Trophoblast cell (in vitro differentiated cells and primary cell): ENCODE data around the gene DISC1. TPM values are rescaled to one million over a fixed set of nuclear protein-coding genes. Genes with fewer than 3 reads are reported as not detected.

Source experiments
- DNase-seq, 2 donors: peaks; one replicate each; pipeline ENCODE4 v3.0.0-alpha.2; 2016
- H2AFZ ChIP-seq: 2 replicates; pipeline ENCODE4 v1.6.1; 2013; ENCODE audit warnings: low read length, moderate library complexity, mild to moderate bottlenecking; ENCODE audit not compliant: insufficient read depth, poor library complexity
- H2AK5ac ChIP-seq: 2 replicates; pipeline ENCODE4 v1.6.1; 2013; ENCODE audit warnings: mild to moderate bottlenecking, low read length
- H2BK120ac ChIP-seq: 2 replicates; pipeline ENCODE4 v1.6.1; 2013; ENCODE audit warnings: low read length, mild to moderate bottlenecking, moderate library complexity; ENCODE audit not compliant: insufficient read depth, poor library complexity
- H2BK12ac ChIP-seq: 2 replicates; pipeline ENCODE4 v1.6.1; 2013; ENCODE audit warnings: mild to moderate bottlenecking, low read length, moderate library complexity
- H2BK5ac ChIP-seq: 2 replicates; pipeline ENCODE4 v1.6.1; 2013; ENCODE audit warnings: low read length, low read depth, moderate library complexity, mild to moderate bottlenecking; ENCODE audit not compliant: poor library complexity
- H3K14ac ChIP-seq: 2 replicates; pipeline ENCODE4 v1.6.1; 2013; ENCODE audit warnings: mild to moderate bottlenecking, low read length
- H3K18ac ChIP-seq: 2 replicates; pipeline ENCODE4 v1.6.1; 2013; ENCODE audit warnings: mild to moderate bottlenecking, low read length
- H3K23ac ChIP-seq: 2 replicates; pipeline ENCODE4 v1.6.1; 2013; ENCODE audit warnings: low read length
- H3K27ac ChIP-seq: 2 replicates; pipeline ENCODE4 v1.5.1; 2013; ENCODE audit warnings: low read depth, mild to moderate bottlenecking, inconsistent platforms, low read length, moderate library complexity
- H3K27me3 ChIP-seq: 2 replicates; pipeline ENCODE4 v1.6.1; 2013; ENCODE audit warnings: inconsistent platforms, mild to moderate bottlenecking, low read length, moderate library complexity; ENCODE audit not compliant: insufficient read depth
- H3K36me3 ChIP-seq, 2 experiments: 1 replicate in 1 of 2; 2 replicates in 1 of 2; pipeline ENCODE4 v1.6.1; 2013; ENCODE audit warnings: low read length in 2 of 2, mild to moderate bottlenecking in 2 of 2, moderate library complexity in 1 of 2; ENCODE audit not compliant: insufficient read depth in 2 of 2, control insufficient read depth in 1 of 2
- H3K4ac ChIP-seq: 2 replicates; pipeline ENCODE4 v1.6.1; 2013; ENCODE audit warnings: low read depth, mild to moderate bottlenecking, low read length, moderate library complexity
- H3K4me1 ChIP-seq, 2 experiments: 1 replicate in 1 of 2; 2 replicates in 1 of 2; pipeline ENCODE4 v1.6.1; 2013; ENCODE audit warnings: low read length in 2 of 2, mild to moderate bottlenecking in 2 of 2, moderate library complexity in 1 of 2; ENCODE audit not compliant: insufficient read depth in 2 of 2, control insufficient read depth in 1 of 2
- H3K4me2 ChIP-seq: 2 replicates; pipeline ENCODE4 v1.6.1; 2013; ENCODE audit warnings: inconsistent platforms, mild to moderate bottlenecking, low read length, moderate library complexity
- H3K4me3 ChIP-seq: 2 replicates; pipeline ENCODE4 v1.5.1; 2013; ENCODE audit warnings: mild to moderate bottlenecking, low read depth, low read length, inconsistent platforms
- H3K79me1 ChIP-seq: one replicate; pipeline ENCODE4 v1.6.1; 2013; ENCODE audit warnings: low read length
- H3K79me2 ChIP-seq: 2 replicates; pipeline ENCODE4 v1.6.1; 2013; ENCODE audit warnings: low read length, mild to moderate bottlenecking; ENCODE audit not compliant: control insufficient read depth, insufficient read depth, poor library complexity
- H3K9ac ChIP-seq: 2 replicates; pipeline ENCODE4 v1.6.1; 2013; ENCODE audit warnings: mild to moderate bottlenecking, low read length
- H3K9me3 ChIP-seq: 2 replicates; pipeline ENCODE4 v1.6.1; 2013; ENCODE audit warnings: low read depth, mild to moderate bottlenecking, control low read depth, inconsistent platforms, low read length; ENCODE audit not compliant: insufficient read depth
- H4K12ac ChIP-seq: 2 replicates; pipeline ENCODE4 v1.6.1; 2013; ENCODE audit warnings: low read depth, mild to moderate bottlenecking, low read length, moderate library complexity
- H4K8ac ChIP-seq: 2 replicates; pipeline ENCODE4 v1.6.1; 2013; ENCODE audit warnings: low read depth, mild to moderate bottlenecking, low read length, moderate library complexity
- H4K91ac ChIP-seq: one replicate; pipeline ENCODE4 v1.6.1; 2013; ENCODE audit warnings: low read depth, mild to moderate bottlenecking, low read length, moderate library complexity
- whole genome bisulfite sequencing: extraction: QIAGEN DNeasy Blood & Tissue Kit; methylation state at CpG from one replicate; pipeline ENCODE4 v1.1.7; 2013; ENCODE audit warnings: missing lambda C conversion rate; ENCODE audit not compliant: insufficient read length, insufficient coverage; ENCODE audit errors: extremely low coverage; 5-methylcytosine and 5-hydroxymethylcytosine counted together
- polyA plus RNA-seq: library from polyadenylated mRNA; stranded (reverse); fragments of 200-250 nt; gene quantifications from 2 replicates; pipeline ENCODE4 v1.2.3, GENCODE V29; 2013

Gene DISC1
- 1.8 and 2.0 TPM in 2 replicates for polyA plus RNA-seq

DNA sequence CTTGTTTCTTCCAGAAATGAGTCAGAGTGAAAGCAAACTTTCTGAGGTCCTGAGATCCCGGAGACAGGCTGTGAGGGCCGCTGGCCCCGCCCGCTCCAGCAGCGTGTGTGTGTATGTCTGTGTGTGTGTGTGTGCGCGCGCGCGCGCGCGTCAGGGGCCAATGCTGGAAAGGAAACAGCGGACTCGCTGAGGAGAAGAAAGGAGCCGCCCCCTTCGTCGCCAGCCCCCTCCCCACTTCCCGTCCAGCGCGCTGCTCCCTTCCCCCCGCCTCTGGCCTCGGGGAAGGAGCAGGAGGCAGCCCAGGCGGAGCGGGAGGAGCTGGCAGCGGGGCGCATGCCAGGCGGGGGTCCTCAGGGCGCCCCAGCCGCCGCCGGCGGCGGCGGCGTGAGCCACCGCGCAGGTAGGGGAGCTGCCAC is at the start of gene DISC1:
DISC1 (plus strand) TSS at position 256 of the 416 bp plus-strand sequence; CDS start at position 334, 78 bp downstream.
- no CpG with 5 or more reads among the region's 38 CpGs for WGBS
- H3K79me1 ChIP-seq = peaks cover 6% of the 10 kb centered on the region
- H3K14ac ChIP-seq = peak within 1 kb of the TSS; percentile 87
- H3K36me3 ChIP-seq = no peaks in the 10 kb centered on the region
- peak within 1 kb of the TSS; percentile 48 for H3K4ac ChIP-seq
- no peaks in the 10 kb centered on the region for H3K27me3 ChIP-seq
- peak within 1 kb of the TSS; percentile 84 for H4K12ac ChIP-seq
- peak within 1 kb of the TSS; percentile 55 for H2BK12ac ChIP-seq
- peak within 1 kb of the TSS; percentile 81 for H3K4me3 ChIP-seq
- H3K23ac ChIP-seq = no peak within 1 kb of the TSS
- no peak within 1 kb of the TSS for H2AK5ac ChIP-seq
- H3K9me3 ChIP-seq = no peaks in the 10 kb centered on the region
- peak within 1 kb of the TSS; percentile 61 for H3K9ac ChIP-seq
- peak within 1 kb of the TSS; percentile 70 for H2AFZ ChIP-seq
- peak within 1 kb of the TSS; percentile 86 for H3K4me2 ChIP-seq
- no peak within 1 kb of the TSS for H3K27ac ChIP-seq
- peak; percentile 65 to 81 for DNase-seq
- H2BK5ac ChIP-seq = peak within 1 kb of the TSS; percentile 24
- peak within 1 kb of the TSS; percentile 81 for H3K18ac ChIP-seq
- peaks cover 0 to 5% of the 10 kb centered on the region in 2 experiments for H3K4me1 ChIP-seq
- H3K79me2 ChIP-seq = peaks cover 5% of the 10 kb centered on the region
- H4K8ac ChIP-seq = peak within 1 kb of the TSS; percentile 82
- peak within 1 kb of the TSS; percentile 58 for H2BK120ac ChIP-seq
- peak within 1 kb of the TSS; percentile 84 for H4K91ac ChIP-seq

DNA sequence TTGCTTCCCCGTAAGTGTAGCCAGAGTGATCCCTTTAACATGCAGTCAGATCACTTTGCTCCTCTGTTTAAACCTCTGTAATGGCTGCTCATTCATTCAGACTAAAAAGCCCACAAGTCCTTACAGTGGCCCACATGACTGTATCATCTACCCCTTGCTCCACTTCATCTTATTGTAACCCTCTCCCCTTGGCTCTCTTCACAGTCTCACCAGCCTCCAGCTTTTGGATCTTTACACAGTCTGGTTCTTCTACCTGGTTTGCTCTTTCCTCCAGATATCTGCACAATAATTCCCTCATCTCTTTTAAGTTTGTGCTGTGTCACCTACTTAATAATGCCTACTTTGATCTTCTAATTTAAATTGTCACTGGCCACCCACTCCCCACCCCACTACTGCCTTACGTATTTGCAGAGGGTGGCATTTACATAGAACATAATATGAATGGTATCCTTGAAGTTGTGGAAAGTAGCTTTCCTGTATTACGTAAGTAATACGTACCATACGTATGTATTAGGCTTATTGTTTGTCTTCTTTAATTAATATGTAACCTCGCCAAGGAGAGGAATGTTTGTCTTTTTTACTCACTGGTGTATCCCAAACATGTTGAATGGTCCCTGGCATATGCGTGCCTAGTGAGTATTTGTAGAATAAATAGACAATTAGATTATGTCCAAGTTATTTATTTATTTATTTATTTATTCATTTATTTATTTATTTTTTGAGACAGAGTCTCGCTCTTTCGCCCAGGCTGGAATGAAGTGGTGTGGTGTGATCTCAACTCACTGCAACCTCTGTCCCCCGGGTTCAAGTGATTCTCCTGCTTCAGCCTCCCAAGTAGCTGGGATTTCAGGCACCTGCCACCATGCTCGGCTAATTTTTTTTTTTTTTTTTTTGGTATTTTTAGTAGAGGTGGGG is 49.5 kb upstream of the DISC1 start:
- no CpG with 5 or more reads among the region's 11 CpGs for WGBS
- no peak overlapping the region for H3K14ac ChIP-seq

DNA sequence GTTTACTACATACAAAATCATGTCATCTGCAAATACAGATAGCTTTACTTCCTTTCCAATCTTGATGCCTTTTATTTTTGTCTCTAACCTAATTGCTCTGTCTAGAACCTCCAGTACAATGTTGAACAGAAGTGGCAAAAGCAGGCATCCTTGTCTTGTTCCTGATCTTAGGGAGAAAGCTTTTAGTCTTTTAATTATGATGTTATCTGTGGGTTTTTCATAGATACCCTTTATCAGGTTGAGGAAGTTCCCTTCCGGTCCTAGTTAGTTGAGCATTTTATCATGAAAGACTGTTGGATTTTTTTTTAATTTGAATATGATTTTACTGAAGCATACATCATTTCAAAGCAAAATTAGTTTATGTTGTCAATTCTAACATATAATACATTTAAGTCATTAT is 45.7 kb upstream of the DISC1 start:
- Histone ChIP-seq H3K27ac (no peak overlapping the region), H4K12ac (no peak overlapping the region), H2AFZ (no peak overlapping the region), H3K14ac (no peak overlapping the region), H4K91ac (no peak overlapping the region), H3K79me2 (no peaks in the 10 kb centered on the region), H3K4me2 (no peak overlapping the region), H3K36me3 (no peaks in the 10 kb centered on the region), H3K9me3 (no peaks in the 10 kb centered on the region), H2BK5ac (no peak overlapping the region), H2AK5ac (no peak overlapping the region), H3K27me3 (no peaks in the 10 kb centered on the region), H2BK12ac (no peak overlapping the region), H3K4me1 (no peaks in the 10 kb centered on the region), H3K4ac (no peak overlapping the region), H3K4me3 (no peak overlapping the region), H3K9ac (no peak overlapping the region), H3K79me1 (no peaks in the 10 kb centered on the region), H4K8ac (no peak overlapping the region), H2BK120ac (no peak overlapping the region), H3K23ac (no peak overlapping the region), H3K18ac (no peak overlapping the region)
- no peak for DNase-seq
- no CpG with 5 or more reads among the region's 1 CpG for WGBS

More for the DNA sequence above, 49.5 kb upstream of the DISC1 start:
- H4K8ac ChIP-seq = no peak overlapping the region
- H4K91ac ChIP-seq = no peak overlapping the region
- no peaks in the 10 kb centered on the region for H3K9me3 ChIP-seq
- H3K23ac ChIP-seq = no peak overlapping the region
- no peak overlapping the region for H4K12ac ChIP-seq
- no peaks in the 10 kb centered on the region for H3K79me2 ChIP-seq
- no peaks in the 10 kb centered on the region for H3K4me1 ChIP-seq
- H2AK5ac ChIP-seq = no peak overlapping the region
- no peaks in the 10 kb centered on the region for H3K27me3 ChIP-seq
- H3K4me2 ChIP-seq = no peak overlapping the region
- H3K4ac ChIP-seq = no peak overlapping the region
- no peak overlapping the region for H3K27ac ChIP-seq
- H2AFZ ChIP-seq = no peak overlapping the region
- no peak overlapping the region for H2BK12ac ChIP-seq
- no peak overlapping the region for H2BK5ac ChIP-seq
- no peak overlapping the region for H2BK120ac ChIP-seq
- no peak for DNase-seq
- no peak overlapping the region for H3K9ac ChIP-seq
- no peaks in the 10 kb centered on the region for H3K36me3 ChIP-seq
- H3K79me1 ChIP-seq = no peaks in the 10 kb centered on the region
- H3K4me3 ChIP-seq = no peak overlapping the region
- no peak overlapping the region for H3K18ac ChIP-seq

- WGBS = no CpG with 5 or more reads among the region's 2 CpGs
- no peaks in the 10 kb centered on the region for H3K79me2 ChIP-seq
- no peak overlapping the region for H3K18ac ChIP-seq
These were observed 44.7 kb upstream of the DISC1 start for GRCh38 chr1:231581859-231582258.

More at GRCh38 chr1:231581859-231582258, 44.7 kb upstream of the DISC1 start:
- no peak overlapping the region for H2AFZ ChIP-seq
- H3K27me3 ChIP-seq = no peaks in the 10 kb centered on the region
- H2BK5ac ChIP-seq = no peak overlapping the region
- no peak overlapping the region for H2AK5ac ChIP-seq
- no peaks in the 10 kb centered on the region for H3K36me3 ChIP-seq
- no peak overlapping the region for H3K23ac ChIP-seq
- no peaks in the 10 kb centered on the region for H3K9me3 ChIP-seq
- no peak overlapping the region for H3K4me3 ChIP-seq
- no peak overlapping the region for H3K27ac ChIP-seq
- DNase-seq = no peak
- no peak overlapping the region for H3K4me2 ChIP-seq
- no peaks in the 10 kb centered on the region for H3K4me1 ChIP-seq
- H3K9ac ChIP-seq = no peak overlapping the region
- no peak overlapping the region for H4K91ac ChIP-seq
- no peak overlapping the region for H4K8ac ChIP-seq
- H3K4ac ChIP-seq = no peak overlapping the region
- H4K12ac ChIP-seq = no peak overlapping the region
- no peak overlapping the region for H2BK120ac ChIP-seq
- H3K79me1 ChIP-seq = no peaks in the 10 kb centered on the region
- H2BK12ac ChIP-seq = no peak overlapping the region
- H3K14ac ChIP-seq = no peak overlapping the region
